Measurements from ENCODE around the gene NKX6-1.

NKX6-1 gene

GRCh38 chr4:84498935-84499623 lies at the start of gene NKX6-1:
Gene NKX6-1, minus strand, starts transcription at chr4:84499292. Its CDS starts 1,064 bp downstream, at chr4:84498228.
- H3K9me3 ChIP-seq (ENCODE audit: severe bottlenecking), result no peaks in the 10 kb centered on the region
- peaks cover 100% of the 10 kb centered on the region for H3K27me3 ChIP-seq (ENCODE audit: insufficient read depth, poor library complexity, severe bottlenecking)
- DNase-seq (ENCODE audit: low spot score), result peak; percentile 74
- no peaks in the 10 kb centered on the region for H3K4me1 ChIP-seq (ENCODE audit: insufficient read depth, poor library complexity, severe bottlenecking)
- no peak for TF ChIP-seq CTCF (IDR thresholded peaks at IDR 0.05; ENCODE audit: poor library complexity, severe bottlenecking)
- peak within 1 kb of the TSS; percentile 10 for H3K4me3 ChIP-seq (ENCODE audit: severe bottlenecking)
- no peaks in the 10 kb centered on the region for H3K36me3 ChIP-seq (ENCODE audit: low read depth)
- H3K27ac ChIP-seq (ENCODE audit: poor library complexity, severe bottlenecking), result no peak within 1 kb of the TSS
- ATAC-seq (ENCODE audit: low read depth), result peak; percentile 76

- TF ChIP-seq CTCF (IDR thresholded peaks at IDR 0.05; ENCODE audit: poor library complexity, severe bottlenecking), result no peak
- no peaks in the 10 kb centered on the region for H3K36me3 ChIP-seq (ENCODE audit: low read depth)
- H3K27me3 ChIP-seq (ENCODE audit: insufficient read depth, poor library complexity, severe bottlenecking), result no peaks in the 10 kb centered on the region
- no peak overlapping the region for H3K4me3 ChIP-seq (ENCODE audit: severe bottlenecking)
- DNase-seq (ENCODE audit: low spot score), result no peak
- no peaks in the 10 kb centered on the region for H3K4me1 ChIP-seq (ENCODE audit: insufficient read depth, poor library complexity, severe bottlenecking)
- no peaks in the 10 kb centered on the region for H3K9me3 ChIP-seq (ENCODE audit: severe bottlenecking)
- no peak for ATAC-seq (ENCODE audit: low read depth)
- H3K27ac ChIP-seq (ENCODE audit: poor library complexity, severe bottlenecking), result no peak overlapping the region
These were observed 48.1 kb upstream of the NKX6-1 start for GRCh38 chr4:84547211-84547610.

- H3K4me1 ChIP-seq (ENCODE audit: insufficient read depth, poor library complexity, severe bottlenecking), result no peaks in the 10 kb centered on the region
- no peak overlapping the region for H3K27ac ChIP-seq (ENCODE audit: poor library complexity, severe bottlenecking)
- no peaks in the 10 kb centered on the region for H3K9me3 ChIP-seq (ENCODE audit: severe bottlenecking)
- no peaks in the 10 kb centered on the region for H3K27me3 ChIP-seq (ENCODE audit: insufficient read depth, poor library complexity, severe bottlenecking)
- no peak for ATAC-seq (ENCODE audit: low read depth)
- DNase-seq (ENCODE audit: low spot score), result no peak
- TF ChIP-seq CTCF (IDR thresholded peaks at IDR 0.05; ENCODE audit: poor library complexity, severe bottlenecking), result no peak
- H3K4me3 ChIP-seq (ENCODE audit: severe bottlenecking), result no peak overlapping the region
- no peaks in the 10 kb centered on the region for H3K36me3 ChIP-seq (ENCODE audit: low read depth)
These were observed 46.0 kb upstream of the NKX6-1 start for GRCh38 chr4:84545093-84545492.

- ATAC-seq (ENCODE audit: low read depth) (no peak), DNase-seq (ENCODE audit: low spot score) (no peak)
- Histone ChIP-seq H3K4me1 (ENCODE audit: insufficient read depth, poor library complexity, severe bottlenecking) (no peaks in the 10 kb centered on the region), H3K27me3 (ENCODE audit: insufficient read depth, poor library complexity, severe bottlenecking) (no peaks in the 10 kb centered on the region), H3K27ac (ENCODE audit: poor library complexity, severe bottlenecking) (no peak overlapping the region), H3K36me3 (ENCODE audit: low read depth) (no peaks in the 10 kb centered on the region), H3K4me3 (ENCODE audit: severe bottlenecking) (no peak overlapping the region), H3K9me3 (ENCODE audit: severe bottlenecking) (no peaks in the 10 kb centered on the region)
- no peak for TF ChIP-seq CTCF (IDR thresholded peaks at IDR 0.05; ENCODE audit: poor library complexity, severe bottlenecking)
These were observed 36.8 kb upstream of the NKX6-1 start for GRCh38 chr4:84535901-84536300.

- Histone ChIP-seq H3K27me3 (ENCODE audit: insufficient read depth, poor library complexity, severe bottlenecking) (no peaks in the 10 kb centered on the region), H3K9me3 (ENCODE audit: severe bottlenecking) (no peaks in the 10 kb centered on the region), H3K4me3 (ENCODE audit: severe bottlenecking) (no peak overlapping the region), H3K4me1 (ENCODE audit: insufficient read depth, poor library complexity, severe bottlenecking) (peaks cover 4% of the 10 kb centered on the region), H3K27ac (ENCODE audit: poor library complexity, severe bottlenecking) (no peak overlapping the region), H3K36me3 (ENCODE audit: low read depth) (no peaks in the 10 kb centered on the region)
- TF ChIP-seq CTCF (IDR thresholded peaks at IDR 0.05; ENCODE audit: poor library complexity, severe bottlenecking), result no peak
- ATAC-seq (ENCODE audit: low read depth), result peak; percentile 82
- DNase-seq (ENCODE audit: low spot score), result no peak
These were observed 32.6 kb upstream of the NKX6-1 start for GRCh38 chr4:84531689-84532088.

All from RWPE2 (cell line).